ENCODE results near the gene SFMBT2. TPM values are rescaled to one million over a fixed set of nuclear protein-coding genes. Genes with fewer than 3 reads are reported as not detected.

SFMBT2 gene
- total and polyA plus RNA-seq, 2 of the 4 experiments (the other 2 are of a cell fraction) = 0.70 to 1.3 TPM

GRCh38 chr10:7272008-7272407 is 138.8 kb downstream of the SFMBT2 start:
- Histone ChIP-seq H3K23ac (ENCODE audit: low read depth, low read length) (no peak overlapping the region), H3K4ac (ENCODE audit: low read depth, low read length) (no peak overlapping the region), H4K5ac (ENCODE audit: low read depth, low read length) (no peak overlapping the region), H3K9ac (ENCODE audit: low read depth, low read length) (no peak overlapping the region), H2BK15ac (ENCODE audit: low read depth, low read length) (no peak overlapping the region), H3K4me1 (ENCODE audit: control insufficient read depth, insufficient read depth, low read length) (no peaks in the 10 kb centered on the region; the same call in 1 of the 2 replicates), H2AK9ac (replicated peaks; ENCODE audit: low read depth, low read length, poor library complexity) (no peak overlapping the region), H3K4me2 (ENCODE audit: low read depth, low read length) (no peak overlapping the region), H3K9me1 (ENCODE audit: insufficient read depth, low read length) (no peaks in the 10 kb centered on the region), H2BK5ac (ENCODE audit: low read depth, low read length, poor library complexity, severe bottlenecking) (no peak overlapping the region), H2BK120ac (ENCODE audit: low read depth, low read length) (no peak overlapping the region), H4K20me1 (ENCODE audit: insufficient read depth, low read length) (no peaks in the 10 kb centered on the region), H3K14ac (replicated peaks; ENCODE audit: low read depth, low read length) (no peak overlapping the region), H3K4me3 (ENCODE audit: insufficient read depth, low read depth, low read length) (no peak overlapping the region), H3K79me1 (ENCODE audit: low read depth in 1 of 2, low read length in 2 of 2) (no peaks in the 10 kb centered on the region), H3K56ac (ENCODE audit: extremely low read depth, insufficient read depth, low read length) (no peak overlapping the region), H2AFZ (replicated peaks; ENCODE audit: low read length, poor library complexity) (no peak overlapping the region), H3K9me3 (ENCODE audit: control insufficient read depth, insufficient read depth, low read length) (no peaks in the 10 kb centered on the region), H4K8ac (ENCODE audit: low read depth in 2 of 2, low read length in 2 of 2) (no peak overlapping the region), H3K18ac (ENCODE audit: low read depth, low read length) (no peak overlapping the region), H4K91ac (ENCODE audit: insufficient read depth, low read depth, low read length) (no peak overlapping the region), H2BK20ac (ENCODE audit: low read depth, low read length) (no peak overlapping the region), H2AK5ac (ENCODE audit: low read depth, low read length) (no peak overlapping the region), H3K27ac (ENCODE audit: insufficient read depth, low read length) (no peak overlapping the region), H3K27me3 (ENCODE audit: control insufficient read depth, insufficient read depth, low read length) (no peaks in the 10 kb centered on the region), H3K36me3 (ENCODE audit: control insufficient read depth, insufficient read depth, low read length) (no peaks in the 10 kb centered on the region)
- no TSS peak for BruUV-seq (replicated peaks)
- DNase-seq = no peak
- intact Hi-C loops (cut with micrococcal nuclease) = no loop called here
- no peak for TF ChIP-seq MAFK (IDR thresholded peaks at IDR 0.05; ENCODE audit: low read depth, low read length)
- no peak for TF ChIP-seq CTCF (conservative IDR thresholded peaks at IDR 0.05; ENCODE audit: low read depth, low read length)
- ATAC-seq (ENCODE audit: low read depth) = no peak
- POLR2A ChIA-PET (ENCODE audit: unreplicated experiment) = no interaction called here
- in situ Hi-C loops (cut with MboI; ENCODE audit: low sequenced_read_pairs) = no loop called here
- no CpG with 5 or more reads among the region's 4 CpGs for WGBS, 2 experiments (ENCODE audit: extremely low coverage in 2 of 2, insufficient read length in 1 of 2)
- CTCF ChIA-PET = no interaction called here
- dilution Hi-C loops (cut with HindIII; ENCODE audit: low sequenced_read_pairs, unreplicated experiment) = no loop called here

Measured in IMR-90 (cell line).